CD4-positive, alpha-beta memory T cell (primary cell): ENCODE measurements around the gene CAMKK2. TPM values are rescaled to one million over a fixed set of nuclear protein-coding genes. Genes with fewer than 3 reads are reported as not detected.
"Not testable (repeated sequence)": the region's sequence is repeated elsewhere in the genome, so short reads cannot be mapped to it uniquely, and the experiment has no call there.

Experiments used
- CTCF ChIA-PET: fragments of 350-600 bp; sonication (Branson Sonifier 250); formaldehyde crosslinking; loops from one replicate; lab custom pipeline; 2021; ENCODE audit warnings: inconsistent platforms; ENCODE audit not compliant: partially characterized antibody; lab: Charles Lee
- POLR2A ChIA-PET: fragments of 350-600 bp; sonication (Branson Sonifier 250); formaldehyde crosslinking; loops from one replicate; lab custom pipeline; 2021; ENCODE audit not compliant: partially characterized antibody; lab: Charles Lee
- DNase-seq, 5 donors: peaks; one replicate each; pipeline versions ENCODE4 v3.0.0 to v3.0.0-alpha.2; 2020 to 2022; ENCODE audit warnings: mixed read lengths in 1 of 5
- H3K27ac ChIP-seq: one replicate; pipeline ENCODE4 v1.7.0; 2013; ENCODE audit warnings: low read depth, low read length
- H3K27me3 ChIP-seq: 2 replicates; pipeline ENCODE4 v1.7.0; 2013; ENCODE audit warnings: mild to moderate bottlenecking, low read length, moderate library complexity; ENCODE audit not compliant: insufficient read depth
- H3K36me3 ChIP-seq: 2 replicates; pipeline ENCODE4 v1.7.0; 2013; ENCODE audit warnings: mild to moderate bottlenecking, low read length, moderate library complexity; ENCODE audit not compliant: insufficient read depth
- H3K4me1 ChIP-seq: 2 replicates; pipeline ENCODE4 v1.7.0; 2013; ENCODE audit warnings: mild to moderate bottlenecking, low read length, moderate library complexity; ENCODE audit not compliant: insufficient read depth
- H3K4me3 ChIP-seq, 2 donors: one replicate each; pipeline ENCODE4 v1.7.0; 2013; ENCODE audit warnings: low read length in 2 of 2, mild to moderate bottlenecking in 1 of 2
- H3K9me3 ChIP-seq, 2 donors: one replicate each; pipeline ENCODE4 v1.7.0; 2013; ENCODE audit warnings: low read length in 2 of 2, control low read depth in 1 of 2; ENCODE audit not compliant: control insufficient read depth in 1 of 2
- H3K27ac Mint-ChIP-seq, 7 donors: one replicate each; pipeline ENCODE4 v1.8.0; 2020 to 2021; ENCODE audit warnings: mixed read lengths in 7 of 7, mild to moderate bottlenecking in 6 of 7, inconsistent platforms in 3 of 7, moderate library complexity in 3 of 7
- H3K27me3 Mint-ChIP-seq, 2 donors: one replicate each; pipeline ENCODE4 v1.8.0; 2020 to 2021; ENCODE audit warnings: mixed read lengths in 2 of 2
- H3K36me3 Mint-ChIP-seq, 2 donors: one replicate each; pipeline ENCODE4 v1.8.0; 2020 to 2021; ENCODE audit warnings: mixed read lengths in 2 of 2, inconsistent platforms in 1 of 2, mild to moderate bottlenecking in 1 of 2
- H3K4me1 Mint-ChIP-seq, 4 donors: one replicate each; pipeline ENCODE4 v1.8.0; 2020 to 2021; ENCODE audit warnings: mixed read lengths in 4 of 4, mild to moderate bottlenecking in 1 of 4
- H3K4me3 Mint-ChIP-seq, 8 donors: one replicate each; pipeline ENCODE4 v1.8.0; 2020 to 2021; ENCODE audit warnings: mixed read lengths in 8 of 8, mild to moderate bottlenecking in 7 of 8, moderate library complexity in 6 of 8, inconsistent platforms in 3 of 8
- H3K9me3 Mint-ChIP-seq, 8 donors: one replicate each; pipeline ENCODE4 v1.8.0; 2020 to 2021; ENCODE audit warnings: mixed read lengths in 8 of 8, mild to moderate bottlenecking in 5 of 8, inconsistent platforms in 3 of 8, moderate library complexity in 1 of 8
- intact Hi-C: fragments of 100-400 bp; cut with micrococcal nuclease; formaldehyde crosslinking; loops from one replicate; pipeline ENCODE4 v1.15.1; 2023
- polyA plus RNA-seq, 2 donors: library from polyadenylated mRNA; unstranded; fragments of 300-500 nt; fragmentation: Illumina TruSeq; gene quantifications; one replicate each; pipeline ENCODE4 v1.2.3, GENCODE V29; 2021
- total RNA-seq, 2 experiments: library from RNA; stranded (reverse); gene quantifications; one replicate each; pipeline ENCODE4 v1.2.3, GENCODE V29; 2021

Gene CAMKK2
- total and polyA plus RNA-seq, 4 experiments from 2014 or later = 13.4 to 20.6 (median 18.5) TPM

DNA sequence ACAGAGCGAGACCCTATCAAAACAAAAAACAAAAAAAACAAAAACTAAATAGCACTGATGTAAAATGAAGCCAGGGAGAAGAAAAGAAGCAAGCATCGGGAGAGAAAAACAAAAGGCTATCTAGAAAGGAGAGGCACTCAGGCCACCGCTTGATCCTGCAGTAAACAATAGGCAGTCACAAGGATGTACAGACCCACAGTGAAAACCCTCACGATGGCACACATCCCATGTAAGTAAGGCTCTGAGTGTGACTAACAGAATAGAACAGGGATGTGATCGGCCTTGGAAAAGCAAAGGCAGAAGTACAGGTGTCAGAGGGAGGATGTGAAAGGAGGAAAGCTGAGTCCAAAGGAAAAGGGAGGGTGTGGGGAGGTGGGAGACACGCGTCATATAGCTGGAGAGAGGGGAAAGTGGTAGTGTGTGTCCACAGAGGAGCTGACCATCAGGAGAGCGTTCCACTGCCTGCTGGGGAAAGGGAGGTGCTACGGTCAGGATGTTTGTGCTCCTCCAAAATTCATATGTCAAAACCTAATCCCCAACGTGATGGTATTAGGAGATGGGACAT is 31.5 kb downstream of the CAMKK2 start:
- POLR2A ChIA-PET = no interaction called here
- H3K4me1 Mint-ChIP-seq = no peaks in the 10 kb centered on the region

DNA sequence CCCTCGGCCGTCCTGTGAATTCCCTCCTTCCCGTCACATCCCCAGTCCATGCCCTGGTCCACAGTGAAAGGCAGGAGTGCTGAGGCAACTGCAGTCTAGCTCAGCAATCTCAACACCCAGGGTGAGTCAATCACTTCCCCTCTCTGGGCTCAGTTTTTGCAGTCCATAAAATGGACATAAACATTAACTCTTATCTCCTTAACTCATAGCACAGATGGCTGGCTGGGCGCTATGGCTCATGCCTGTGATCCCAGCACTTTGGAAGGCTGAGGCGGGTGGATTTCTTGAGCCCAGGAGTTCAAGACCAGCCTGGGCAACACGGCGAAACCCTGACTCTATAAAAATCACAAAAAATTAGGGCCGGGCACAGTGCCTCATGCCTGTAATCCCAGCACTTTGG is 32.4 kb downstream of the CAMKK2 start:
- H3K9me3 Mint-ChIP-seq = no peaks in the 10 kb centered on the region
- H3K4me1 ChIP-seq = no peaks in the 10 kb centered on the region
- H3K27me3 ChIP-seq = no peaks in the 10 kb centered on the region
- H3K9me3 ChIP-seq = no peaks in the 10 kb centered on the region
- no peak overlapping the region for H3K4me3 Mint-ChIP-seq
- H3K4me1 Mint-ChIP-seq = no peaks in the 10 kb centered on the region
- H3K36me3 ChIP-seq = peaks cover 14% of the 10 kb centered on the region
- H3K4me3 ChIP-seq = no peak overlapping the region
- POLR2A ChIA-PET = no interaction called here
- intact Hi-C loops = no loop called here
- CTCF ChIA-PET = no interaction called here
- H3K27ac ChIP-seq = no peak overlapping the region
- no peaks in the 10 kb centered on the region for H3K27me3 Mint-ChIP-seq
- no peak for DNase-seq
- peak overlapping the region in 1 of 7 donors; percentile 32 for H3K27ac Mint-ChIP-seq
- peaks cover 51 to 53% of the 10 kb centered on the region in 2 donors for H3K36me3 Mint-ChIP-seq

More for the DNA sequence above, 31.5 kb downstream of the CAMKK2 start:
- no peaks in the 10 kb centered on the region for H3K27me3 Mint-ChIP-seq
- no peak for DNase-seq
- Histone ChIP-seq H3K4me1 (no peaks in the 10 kb centered on the region), H3K27ac (no peak overlapping the region), H3K36me3 (peaks cover 20% of the 10 kb centered on the region), H3K27me3 (no peaks in the 10 kb centered on the region), H3K4me3 (no peak overlapping the region), H3K9me3 (no peaks in the 10 kb centered on the region)
- H3K9me3 Mint-ChIP-seq = no peaks in the 10 kb centered on the region
- intact Hi-C loops = no loop called here
- H3K4me3 Mint-ChIP-seq = no peak overlapping the region
- peaks cover 48 to 54% of the 10 kb centered on the region in 2 donors for H3K36me3 Mint-ChIP-seq
- CTCF ChIA-PET = no interaction called here
- H3K27ac Mint-ChIP-seq = peak overlapping the region in 3 of 7 donors; percentile 29 to 76 (median 40)

DNA sequence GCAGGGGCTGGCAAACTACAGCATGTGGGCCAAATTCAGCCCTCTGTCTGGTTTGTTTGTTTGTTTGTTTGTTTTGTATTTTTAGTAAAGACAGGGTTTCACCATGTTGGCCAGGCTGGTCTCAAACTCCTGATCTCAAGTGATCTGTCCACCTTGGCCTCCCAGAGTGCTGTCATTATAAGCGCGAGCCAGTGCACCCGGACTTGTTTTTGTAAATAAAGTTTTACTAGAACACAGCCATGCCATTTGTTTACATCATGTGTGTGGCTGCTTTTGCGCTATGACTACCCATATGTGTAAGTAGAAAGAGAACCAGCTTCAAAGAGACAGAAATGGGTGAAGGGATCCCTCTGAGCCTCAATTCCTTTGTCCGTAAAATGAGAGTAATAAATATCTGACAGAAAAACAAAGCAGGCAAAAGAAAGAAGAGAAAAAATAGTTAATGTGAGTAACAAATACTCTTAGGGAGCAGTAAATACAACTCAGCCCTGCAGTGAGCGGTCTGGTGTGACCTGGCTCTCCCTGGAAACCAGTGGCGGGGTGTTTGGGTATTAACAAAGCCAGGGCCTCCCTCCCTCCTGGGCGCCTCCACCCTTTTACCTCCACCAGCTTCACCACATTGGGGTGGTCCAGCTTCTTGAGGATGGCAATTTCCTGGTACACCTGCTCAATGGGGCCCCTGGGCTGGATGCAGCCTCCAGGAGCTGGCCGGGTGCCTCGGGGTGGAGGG is 33.1 kb downstream of the CAMKK2 start:
- Mint-ChIP-seq H3K4me1 (no peaks in the 10 kb centered on the region), H3K9me3 (no peaks in the 10 kb centered on the region), H3K36me3 (peaks cover 49 to 50% of the 10 kb centered on the region in 2 donors), H3K27me3 (no peaks in the 10 kb centered on the region), H3K27ac (no peak overlapping the region), H3K4me3 (no peak overlapping the region)
- intact Hi-C loops = no loop called here
- Histone ChIP-seq H3K27ac (no peak overlapping the region), H3K9me3 (no peaks in the 10 kb centered on the region), H3K4me1 (no peaks in the 10 kb centered on the region), H3K4me3 (no peak overlapping the region), H3K27me3 (no peaks in the 10 kb centered on the region), H3K36me3 (peaks cover 9% of the 10 kb centered on the region)
- CTCF ChIA-PET = interaction anchor here (0.7 kb wide), 1 partner anchor 133 kb away, joined by 3 read pairs; no protein-coding TSS in a partner anchor
- POLR2A ChIA-PET = no interaction called here
- no peak for DNase-seq

DNA sequence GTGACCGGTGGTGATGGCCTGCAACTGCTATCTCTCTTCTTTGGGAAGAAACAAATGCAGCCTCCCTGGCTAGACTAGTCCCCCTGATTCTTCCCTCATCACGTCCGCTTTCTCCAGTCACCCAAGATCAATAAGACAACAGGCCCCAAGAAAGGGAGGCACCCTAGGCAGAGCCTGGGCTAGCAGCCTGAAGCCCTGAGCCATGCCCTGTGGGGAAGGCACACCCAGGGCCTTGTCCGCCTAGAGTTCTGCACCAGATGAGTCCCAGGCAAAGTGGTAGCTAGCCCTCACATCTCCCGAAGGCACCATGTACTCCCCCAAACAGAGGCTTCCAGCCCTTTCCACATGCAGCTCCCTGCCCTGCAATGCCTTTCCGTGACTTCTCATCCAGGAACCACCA is 35.1 kb downstream of the CAMKK2 start:
- no peak overlapping the region for H3K27ac ChIP-seq
- Mint-ChIP-seq H3K27ac (peak overlapping the region in 1 of 7 donors; percentile 36), H3K36me3 (peaks cover 48 to 53% of the 10 kb centered on the region in 2 donors), H3K4me3 (no peak overlapping the region), H3K9me3 (no peaks in the 10 kb centered on the region), H3K4me1 (no peaks in the 10 kb centered on the region), H3K27me3 (no peaks in the 10 kb centered on the region)
- intact Hi-C loops = no loop called here
- ChIA-PET POLR2A (no interaction called here), CTCF (no interaction called here)
- DNase-seq = no peak
- H3K9me3 ChIP-seq = no peaks in the 10 kb centered on the region
- no peaks in the 10 kb centered on the region for H3K27me3 ChIP-seq
- no peaks in the 10 kb centered on the region for H3K4me1 ChIP-seq
- H3K36me3 ChIP-seq = peaks cover 8% of the 10 kb centered on the region
- no peak overlapping the region for H3K4me3 ChIP-seq

DNA sequence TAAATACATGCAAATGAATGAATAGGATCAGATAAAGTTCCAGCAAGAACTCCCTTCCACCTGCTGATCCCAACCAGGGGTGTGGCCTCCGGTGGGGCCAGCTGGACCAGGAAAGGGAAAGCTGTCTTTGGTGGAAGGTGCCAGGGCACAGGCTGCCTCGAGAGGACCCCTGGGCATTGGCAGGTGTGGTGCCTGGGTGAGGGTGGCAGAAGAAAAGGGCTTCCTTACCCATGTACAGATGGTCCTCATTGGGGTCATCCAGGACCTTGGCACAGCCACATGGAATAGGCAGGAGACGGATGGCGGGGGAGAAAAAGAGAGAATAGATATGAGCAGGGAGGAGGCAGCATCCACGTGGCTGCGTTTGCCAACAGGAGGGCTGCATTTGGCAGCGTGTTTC is 36.4 kb downstream of the CAMKK2 start:
- Mint-ChIP-seq H3K36me3 (peaks cover 49 to 54% of the 10 kb centered on the region in 2 donors), H3K4me3 (no peak overlapping the region), H3K27ac (peak overlapping the region in 1 of 7 donors; percentile 47), H3K27me3 (no peaks in the 10 kb centered on the region), H3K4me1 (no peaks in the 10 kb centered on the region), H3K9me3 (no peaks in the 10 kb centered on the region)
- H3K27me3 ChIP-seq = no peaks in the 10 kb centered on the region
- H3K4me1 ChIP-seq = no peaks in the 10 kb centered on the region
- no peak for DNase-seq
- intact Hi-C loops = no loop called here
- H3K27ac ChIP-seq = no peak overlapping the region
- CTCF ChIA-PET = no interaction called here
- POLR2A ChIA-PET = no interaction called here
- H3K36me3 ChIP-seq = peaks cover 8% of the 10 kb centered on the region
- H3K4me3 ChIP-seq = no peak overlapping the region
- H3K9me3 ChIP-seq = no peaks in the 10 kb centered on the region

DNA sequence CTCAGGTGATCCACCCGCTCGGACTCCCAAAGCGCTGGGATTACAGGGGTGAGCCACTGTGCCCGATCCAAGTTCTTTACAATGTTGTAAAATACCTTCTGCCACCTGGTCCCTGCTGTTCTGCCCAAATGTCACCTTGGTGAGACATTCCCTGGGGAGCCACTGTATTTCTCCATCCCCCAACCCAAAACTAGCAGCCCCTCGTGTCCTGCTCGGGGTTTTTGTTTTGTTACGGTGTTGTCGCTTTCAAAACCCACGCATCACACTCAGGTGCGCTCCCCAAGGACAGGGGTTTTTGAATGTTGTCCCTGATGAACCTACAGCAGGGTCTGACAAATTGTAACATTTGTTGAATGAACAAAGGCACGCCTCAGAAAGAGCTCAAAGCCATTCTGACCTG is 37.4 kb downstream of the CAMKK2 start:
- Mint-ChIP-seq H3K27me3 (no peaks in the 10 kb centered on the region), H3K4me3 (no peak overlapping the region), H3K9me3 (no peaks in the 10 kb centered on the region), H3K36me3 (peaks cover 49 to 58% of the 10 kb centered on the region in 2 donors), H3K27ac (no peak overlapping the region), H3K4me1 (no peaks in the 10 kb centered on the region)
- ChIA-PET POLR2A (no interaction called here), CTCF (no interaction called here)
- no peak overlapping the region for H3K4me3 ChIP-seq
- intact Hi-C loops = no loop called here
- H3K27me3 ChIP-seq = no peaks in the 10 kb centered on the region
- H3K36me3 ChIP-seq = peaks cover 14% of the 10 kb centered on the region
- no peaks in the 10 kb centered on the region for H3K4me1 ChIP-seq
- DNase-seq = no peak
- H3K27ac ChIP-seq = no peak overlapping the region
- H3K9me3 ChIP-seq = no peaks in the 10 kb centered on the region

DNA sequence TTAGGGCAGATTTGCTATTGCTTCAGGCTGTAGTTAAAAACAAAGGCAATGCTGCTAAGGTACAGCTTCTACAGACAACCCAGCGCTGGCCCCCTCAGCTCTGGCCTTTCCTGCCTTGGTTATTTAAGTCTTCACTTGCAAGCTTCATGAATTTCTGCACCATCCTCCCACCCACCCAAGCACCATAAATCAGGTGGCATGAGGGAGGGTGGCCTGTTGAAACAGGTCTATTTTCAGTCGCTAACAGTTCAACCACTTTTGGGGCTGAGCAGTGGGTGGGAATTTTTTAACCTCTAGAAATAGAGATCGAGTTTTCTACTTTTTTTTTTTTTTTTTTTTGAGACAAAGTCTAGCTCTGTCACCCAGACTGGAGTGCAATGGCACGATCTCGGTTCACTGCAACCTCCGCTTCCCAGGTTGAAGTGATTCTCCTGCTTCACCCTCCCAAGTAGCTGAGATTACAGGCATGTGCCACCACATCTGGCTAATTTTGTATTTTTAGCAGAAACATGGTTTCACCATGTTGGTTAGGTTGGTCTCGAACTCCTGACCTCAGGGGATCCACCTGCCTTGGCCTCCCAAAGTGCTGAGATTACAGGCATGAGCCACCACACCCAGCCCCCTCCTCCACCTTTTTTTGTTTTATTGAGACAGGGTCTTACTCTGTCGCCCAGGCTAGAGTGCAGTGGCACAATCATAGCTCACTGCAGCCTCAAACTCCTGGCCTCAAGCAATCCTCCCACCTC is 38.6 kb downstream of the CAMKK2 start:
- H3K4me1 ChIP-seq, H3K27me3 ChIP-seq, H3K4me3 ChIP-seq, DNase-seq, H3K27me3 Mint-ChIP-seq, H3K27ac ChIP-seq, H3K9me3 ChIP-seq, H3K4me1 Mint-ChIP-seq, intact Hi-C loops, H3K4me3 Mint-ChIP-seq, CTCF ChIA-PET, H3K9me3 Mint-ChIP-seq: not testable (repeated sequence)
- Mint-ChIP-seq H3K36me3 (peaks cover 55 to 63% of the 10 kb centered on the region in 2 donors), H3K27ac (peak overlapping the region in 1 of 7 donors; percentile 30)
- POLR2A ChIA-PET = interaction anchor here (1.2 kb wide), 1 partner anchor 19 kb away, joined by 3 read pairs; no protein-coding TSS in a partner anchor
- H3K36me3 ChIP-seq = peaks cover 18% of the 10 kb centered on the region
